NOMO-1 treated with DMSO at 0.1 percent for 48 hours (cell line): Measurements from ENCODE around the gene TAF1A.
A peak's percentile ranks its signal among the peaks of the same experiment; 100 is the strongest.
"Not testable (repeated sequence)": the region's sequence is repeated elsewhere in the genome, so short reads cannot be mapped to it uniquely, and the experiment has no call there.

Experiments used
- DNase-seq: peaks from one replicate; lab custom pipeline; 2025; ENCODE audit not compliant: unreplicated experiment; lab: John Stamatoyannopoulos, UW

TAF1A gene

GRCh38 chr1:222589462-222590302 is at the start of gene TAF1A:
Gene TAF1A (minus strand): TSS chr1:222589933.
- DNase-seq: peak; percentile 82

- peak; percentile 75 for DNase-seq
These were observed 44.7 kb upstream of the TAF1A start for GRCh38 chr1:222634180-222635013.

- DNase-seq: no peak
These were observed 43.0 kb upstream of the TAF1A start for GRCh38 chr1:222632749-222633148.

- no peak for DNase-seq
These were observed 42.0 kb upstream of the TAF1A start for GRCh38 chr1:222631611-222632208.

GRCh38 chr1:222629921-222630535 is 40.3 kb upstream of the TAF1A start:
- no peak for DNase-seq

GRCh38 chr1:222627232-222627631 is 37.5 kb upstream of the TAF1A start:
- no peak for DNase-seq

- DNase-seq: no peak
These were observed 34.5 kb upstream of the TAF1A start for GRCh38 chr1:222624214-222624613.

- no peak for DNase-seq
These were observed 33.7 kb upstream of the TAF1A start for GRCh38 chr1:222623458-222623857.

- no peak for DNase-seq
These were observed 33.0 kb upstream of the TAF1A start for GRCh38 chr1:222622765-222623164.

- no peak for DNase-seq
These were observed 30.8 kb upstream of the TAF1A start for GRCh38 chr1:222620566-222620965.

GRCh38 chr1:222618880-222619596 is 29.3 kb upstream of the TAF1A start:
- DNase-seq: no peak

- peak; percentile 71 for DNase-seq
These were observed 28.5 kb upstream of the TAF1A start, which contains the start of gene MIA3 for GRCh38 chr1:222618001-222618879. Gene MIA3 (plus strand): TSS chr1:222618097. CDS start chr1:222618111, 14 bp downstream.

- DNase-seq: peak; percentile 87
These were observed 27.7 kb upstream of the TAF1A start for GRCh38 chr1:222617367-222617951.

- DNase-seq: no peak
These were observed 26.8 kb upstream of the TAF1A start for GRCh38 chr1:222616525-222616924.

GRCh38 chr1:222613627-222614026 is 23.9 kb upstream of the TAF1A start:
- peak; percentile 14 for DNase-seq

GRCh38 chr1:222610728-222611127 is 21.0 kb upstream of the TAF1A start:
- no peak for DNase-seq

- not testable (repeated sequence) for DNase-seq
These were observed 19.4 kb upstream of the TAF1A start for GRCh38 chr1:222609111-222609510.

- no peak for DNase-seq
These were observed 17.0 kb upstream of the TAF1A start for GRCh38 chr1:222606757-222607156.

- DNase-seq: no peak
These were observed 11.5 kb upstream of the TAF1A start for GRCh38 chr1:222601257-222601656.
